KMS-11 (cell line): ENCODE results near the gene MAU2.
"Not testable (repeated sequence)": the region's sequence is repeated elsewhere in the genome, so short reads cannot be mapped to it uniquely, and the experiment has no call there.

ENCODE experiments used
- H2AFZ ChIP-seq: fragments of 200-600 bp; sonication (generic); 2 replicates; pipeline ENCODE4 v1.6.1; 2016; ENCODE audit warnings: antibody characterized with exemption, mixed run types, low read depth
- H3K27ac ChIP-seq: fragments of 200-600 bp; sonication (generic); 2 replicates; pipeline ENCODE4 v1.6.1; 2016; ENCODE audit warnings: mild to moderate bottlenecking, mixed run types
- H3K27me3 ChIP-seq: fragments of 200-600 bp; sonication (generic); 2 replicates; pipeline ENCODE4 v1.6.1; 2017; ENCODE audit warnings: mild to moderate bottlenecking, low read depth, mixed run types, moderate library complexity; ENCODE audit not compliant: insufficient read depth
- H3K36me3 ChIP-seq: fragments of 200-600 bp; sonication (generic); 2 replicates; pipeline ENCODE4 v1.6.1; 2017; ENCODE audit warnings: mild to moderate bottlenecking, mixed run types; ENCODE audit not compliant: insufficient read depth
- H3K4me1 ChIP-seq: fragments of 200-600 bp; sonication (generic); 2 replicates; pipeline ENCODE4 v1.6.1; 2016; ENCODE audit warnings: mild to moderate bottlenecking, low read depth, mixed run types; ENCODE audit not compliant: poor library complexity, severe bottlenecking
- H3K4me2 ChIP-seq: fragments of 200-600 bp; sonication (generic); 2 replicates; pipeline ENCODE4 v1.7.0; 2016; ENCODE audit warnings: mild to moderate bottlenecking, mixed run types
- H3K4me3 ChIP-seq: fragments of 200-600 bp; sonication (generic); IDR thresholded peaks from 2 replicates; pipeline ENCODE4 v1.6.1; 2017; ENCODE audit warnings: low read depth, low read length, mixed read lengths; ENCODE audit not compliant: insufficient read depth
- H3K79me2 ChIP-seq: fragments of 200-600 bp; sonication (generic); 2 replicates; pipeline ENCODE4 v1.6.1; 2016; ENCODE audit warnings: low read depth, mixed run types; ENCODE audit not compliant: insufficient read depth
- H3K9ac ChIP-seq: fragments of 200-600 bp; sonication (generic); 2 replicates; pipeline ENCODE4 v1.6.1; 2016; ENCODE audit warnings: mild to moderate bottlenecking, mixed run types
- H4K20me1 ChIP-seq: fragments of 200-600 bp; sonication (generic); 2 replicates; pipeline ENCODE4 v1.6.1; 2016; ENCODE audit warnings: mild to moderate bottlenecking, mixed run types; ENCODE audit not compliant: insufficient read depth
- CTCF ChIP-seq: fragments of 200-600 bp; sonication (generic); conservative IDR thresholded peaks from 2 replicates; pipeline ENCODE4 v1.6.1; 2017; ENCODE audit warnings: low read depth, mild to moderate bottlenecking, antibody characterized with exemption, low read length, moderate library complexity, mixed read lengths

The MAU2 gene

GRCh38 chr19:19387108-19387507 lies 66.5 kb downstream of the MAU2 start:
- Histone ChIP-seq H3K27ac (no peak overlapping the region), H4K20me1 (no peaks in the 10 kb centered on the region), H2AFZ (no peak overlapping the region), H3K27me3 (no peaks in the 10 kb centered on the region), H3K4me3 (no peak overlapping the region), H3K4me2 (peak overlapping the region; percentile 81), H3K9ac (peak overlapping the region; percentile 80; the same call in 1 of the 2 replicates), H3K36me3 (no peaks in the 10 kb centered on the region), H3K4me1 (peaks cover 10% of the 10 kb centered on the region), H3K79me2 (peaks cover 12% of the 10 kb centered on the region; the same call in 1 of the 2 replicates)
- TF ChIP-seq CTCF = no peak

DNA sequence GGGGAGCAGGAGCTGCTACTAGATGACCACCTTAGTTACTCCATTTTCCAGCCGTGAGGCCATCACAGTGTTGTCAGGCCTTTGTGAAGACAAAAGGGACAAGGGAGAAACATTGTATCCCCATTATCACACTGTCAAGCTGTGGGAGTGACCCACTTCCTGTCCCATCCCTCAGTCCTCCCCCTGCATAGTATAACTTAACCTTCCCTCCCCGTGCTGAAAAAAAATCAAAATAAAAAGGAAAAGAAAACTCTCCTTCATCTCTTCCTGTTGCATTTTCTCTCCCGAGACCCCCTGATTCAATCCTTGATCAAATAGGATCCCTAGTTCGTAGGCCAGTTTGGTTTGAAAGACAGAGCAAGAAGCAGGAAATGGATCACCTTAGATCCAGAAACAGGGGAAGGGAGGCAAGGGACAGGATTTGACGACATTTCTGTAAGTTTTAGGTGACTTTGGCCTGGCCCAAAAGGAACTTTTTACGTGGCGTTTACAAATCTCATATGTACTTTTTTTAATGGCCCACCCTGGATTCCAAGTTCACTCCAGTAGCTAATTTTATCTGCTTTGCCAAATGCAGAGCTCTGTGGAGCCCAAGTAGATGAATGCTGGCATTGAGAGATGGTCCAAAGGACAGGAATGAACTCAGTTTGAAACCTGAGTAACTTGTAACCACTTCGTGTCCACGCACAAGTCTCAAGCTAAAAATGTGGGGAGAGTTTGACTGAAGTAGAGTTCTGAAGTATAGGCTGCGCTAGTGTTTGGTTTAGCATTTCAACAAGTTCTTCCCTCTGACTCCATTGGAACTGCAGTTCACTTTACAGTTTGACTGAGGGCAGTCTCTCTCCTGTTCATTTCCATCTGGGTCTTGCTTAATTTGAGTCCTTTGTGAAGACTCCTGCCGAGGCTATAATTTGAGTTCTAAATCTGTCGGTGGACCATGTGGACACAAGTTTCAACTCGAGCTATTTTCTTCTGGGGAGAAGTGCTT lies 68.2 kb downstream of the MAU2 start:
- H3K27me3 ChIP-seq = no peaks in the 10 kb centered on the region
- H4K20me1 ChIP-seq = no peaks in the 10 kb centered on the region
- peaks cover 10% of the 10 kb centered on the region for H3K4me1 ChIP-seq
- no peak overlapping the region for H3K9ac ChIP-seq
- peaks cover 12% of the 10 kb centered on the region; the same call in 1 of the 2 replicates for H3K79me2 ChIP-seq
- H3K27ac ChIP-seq = no peak overlapping the region
- H3K4me2 ChIP-seq = no peak overlapping the region
- H3K4me3 ChIP-seq = no peak overlapping the region
- no peak for TF ChIP-seq CTCF
- H2AFZ ChIP-seq = no peak overlapping the region
- no peaks in the 10 kb centered on the region for H3K36me3 ChIP-seq

DNA sequence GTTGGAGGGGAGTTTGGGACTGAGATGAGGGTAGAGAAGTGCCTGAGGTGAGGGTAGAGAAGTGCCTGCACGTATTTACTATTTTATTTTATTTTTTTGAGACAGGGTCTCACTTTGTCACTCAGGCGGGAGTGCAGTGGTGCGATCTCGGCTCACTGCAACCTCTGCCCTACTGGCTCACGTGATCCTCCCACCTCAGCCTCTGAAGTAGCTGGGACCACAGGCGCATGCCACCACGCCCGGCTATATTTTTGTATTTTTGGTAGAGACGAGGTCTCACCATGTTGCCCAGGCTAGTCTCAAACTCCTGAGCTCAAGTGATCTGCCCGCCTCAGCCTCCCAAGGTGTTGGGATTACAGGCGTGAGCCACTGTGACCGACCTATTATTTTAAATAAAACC lies 69.1 kb downstream of the MAU2 start:
- peaks cover 12% of the 10 kb centered on the region; the same call in 1 of the 2 replicates for H3K79me2 ChIP-seq
- not testable (repeated sequence) for H4K20me1 ChIP-seq, H2AFZ ChIP-seq, H3K4me3 ChIP-seq, H3K36me3 ChIP-seq, H3K27me3 ChIP-seq, H3K27ac ChIP-seq, H3K4me2 ChIP-seq, H3K9ac ChIP-seq
- H3K4me1 ChIP-seq = peaks cover 12% of the 10 kb centered on the region

- not testable (repeated sequence) for H3K4me3 ChIP-seq, H2AFZ ChIP-seq, H3K4me2 ChIP-seq, H3K36me3 ChIP-seq, H4K20me1 ChIP-seq, H3K27ac ChIP-seq, H3K27me3 ChIP-seq, H3K4me1 ChIP-seq, H3K9ac ChIP-seq
- peaks cover 14% of the 10 kb centered on the region; the same call in 1 of the 2 replicates for H3K79me2 ChIP-seq
Measured at GRCh38 chr19:19394333-19394732, 73.7 kb downstream of the MAU2 start.

- Histone ChIP-seq H3K4me1 (peaks cover 27% of the 10 kb centered on the region), H3K9ac (no peak overlapping the region), H3K27me3 (no peaks in the 10 kb centered on the region), H3K79me2 (peaks cover 14% of the 10 kb centered on the region; the same call in 1 of the 2 replicates), H3K4me3 (no peak overlapping the region), H4K20me1 (no peaks in the 10 kb centered on the region), H3K36me3 (no peaks in the 10 kb centered on the region), H3K27ac (no peak overlapping the region), H3K4me2 (no peak overlapping the region), H2AFZ (no peak overlapping the region)
- no peak for TF ChIP-seq CTCF
Measured at GRCh38 chr19:19399733-19400433, 79.3 kb downstream of the MAU2 start.
